ENCODE measurements around the gene PXT1.
"Not testable (repeated sequence)": the region's sequence is repeated elsewhere in the genome, so short reads cannot be mapped to it uniquely, and the experiment has no call there.

PXT1 gene, protein sequence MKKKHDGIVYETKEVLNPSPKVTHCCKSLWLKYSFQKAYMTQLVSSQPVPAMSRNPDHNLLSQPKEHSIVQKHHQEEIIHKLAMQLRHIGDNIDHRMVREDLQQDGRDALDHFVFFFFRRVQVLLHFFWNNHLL

DNA sequence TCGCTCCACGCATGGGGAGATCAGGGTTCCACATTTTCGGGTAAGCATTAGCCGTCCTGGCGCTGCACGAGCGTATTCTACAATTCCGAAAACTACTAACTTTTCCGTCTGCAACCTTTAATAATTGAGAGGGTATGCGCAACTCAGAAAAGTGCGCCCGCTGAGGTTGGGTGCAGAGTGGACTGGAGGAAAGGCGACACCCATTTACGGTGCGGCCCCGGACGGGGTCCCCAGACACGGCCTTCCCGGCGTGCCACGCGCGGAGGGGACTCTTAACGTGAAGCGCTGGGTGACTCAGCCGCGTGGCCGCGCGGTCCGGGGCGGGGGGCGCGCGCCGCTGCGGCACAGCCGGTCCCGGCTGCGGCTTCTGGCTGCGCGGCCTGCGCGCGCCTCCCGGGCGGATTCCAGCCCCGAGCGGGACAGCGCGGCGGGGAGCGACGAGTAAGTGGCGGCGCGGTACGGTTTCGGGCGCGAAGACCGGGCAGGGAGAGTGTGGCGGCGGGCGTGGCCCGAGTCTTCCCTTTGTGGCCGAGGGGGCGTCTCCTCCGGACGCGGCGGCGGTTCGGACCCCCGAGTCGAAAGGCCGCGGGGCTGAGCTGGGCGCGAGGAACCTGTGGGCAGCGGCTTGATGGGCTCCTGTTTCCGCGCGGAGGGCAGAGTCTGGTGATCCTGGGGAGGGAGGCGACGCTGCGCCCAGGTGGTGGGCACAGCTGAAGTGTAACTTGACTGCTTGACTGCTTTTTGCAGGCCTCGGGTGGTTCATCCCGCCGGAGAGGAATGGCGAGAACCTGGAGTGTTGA, at the start of gene PXT1, which contains the start of gene KCTD20:
Gene PXT1 (minus strand): TSS at position 184 of the 800 bp plus-strand sequence. CDS start 16,772 bp downstream, outside the sequence.
Gene KCTD20 (plus strand): TSS at position 330 of the 800 bp plus-strand sequence. CDS start 27,098 bp downstream, outside the sequence.
- DNase-seq (ENCODE audit: low read depth): peak; percentile 61

DNA sequence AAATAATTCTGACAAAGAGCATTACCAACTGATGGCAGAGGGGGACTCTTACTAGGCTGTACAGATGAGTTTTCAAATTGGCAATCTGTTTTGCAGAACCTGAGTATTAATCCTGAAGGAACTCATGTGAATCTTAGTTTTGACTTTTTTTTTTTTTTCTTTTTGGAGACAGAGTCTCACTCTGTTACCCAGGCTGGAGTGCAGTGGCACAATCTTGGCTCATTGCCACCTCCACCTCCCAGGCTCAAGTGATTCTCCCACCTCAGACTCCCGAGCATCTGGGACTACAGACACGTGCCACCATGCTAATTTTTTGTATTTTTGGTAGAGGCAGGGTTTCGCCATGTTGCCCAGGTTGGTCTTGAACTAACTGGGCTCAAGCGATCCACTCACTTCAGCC, 49.4 kb upstream of the PXT1 start:
- no peak for DNase-seq (ENCODE audit: low read depth)

DNA sequence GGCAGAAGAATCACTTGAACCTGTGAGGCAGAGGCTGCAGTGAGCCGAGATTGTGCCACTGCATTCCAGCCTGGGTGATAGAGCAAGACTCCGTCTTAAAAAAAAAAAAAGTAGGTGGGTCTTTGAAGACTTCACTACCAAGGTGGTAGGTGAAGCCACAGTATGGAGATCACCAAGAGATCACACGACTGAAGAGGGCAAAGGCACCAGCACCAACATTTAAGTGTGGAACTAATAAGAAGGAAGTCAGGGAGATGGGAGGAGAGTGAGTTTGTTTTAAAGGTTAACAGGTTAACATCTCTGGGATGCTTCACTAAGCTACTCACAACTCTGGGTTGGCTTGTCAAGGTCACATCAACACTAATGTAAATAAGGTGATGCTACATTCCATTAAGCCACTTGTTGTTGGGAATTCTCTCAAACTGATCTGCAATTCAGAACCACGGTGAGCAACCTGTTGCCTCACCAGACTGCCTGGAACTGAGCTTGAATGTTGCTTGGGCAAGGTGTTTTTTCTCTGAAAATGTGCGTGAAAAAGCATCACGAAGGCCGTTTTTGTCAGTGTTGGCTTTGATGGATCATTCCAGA, 48.8 kb upstream of the PXT1 start:
- DNase-seq (ENCODE audit: low read depth): no peak

DNA sequence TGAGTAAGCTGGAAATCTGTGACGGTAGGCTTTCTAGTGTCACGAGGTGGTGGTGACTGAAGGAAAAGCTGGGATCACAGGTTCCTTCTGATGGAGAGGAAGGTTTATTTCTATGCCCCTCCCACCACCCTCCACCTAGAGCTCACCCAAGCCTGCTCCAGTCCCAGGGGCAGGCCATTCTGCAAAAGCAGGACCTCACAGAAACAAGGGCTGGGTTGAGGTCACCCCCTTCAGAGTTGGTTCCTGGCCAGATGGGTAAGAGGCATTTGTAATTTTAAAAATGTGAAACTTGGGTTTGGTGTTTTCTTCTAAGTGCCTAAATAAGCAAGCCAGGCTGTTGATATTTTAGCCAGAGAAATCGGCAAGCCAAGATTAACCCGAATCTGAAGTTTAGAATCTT, 46.8 kb upstream of the PXT1 start:
- no peak for DNase-seq (ENCODE audit: low read depth)

DNA sequence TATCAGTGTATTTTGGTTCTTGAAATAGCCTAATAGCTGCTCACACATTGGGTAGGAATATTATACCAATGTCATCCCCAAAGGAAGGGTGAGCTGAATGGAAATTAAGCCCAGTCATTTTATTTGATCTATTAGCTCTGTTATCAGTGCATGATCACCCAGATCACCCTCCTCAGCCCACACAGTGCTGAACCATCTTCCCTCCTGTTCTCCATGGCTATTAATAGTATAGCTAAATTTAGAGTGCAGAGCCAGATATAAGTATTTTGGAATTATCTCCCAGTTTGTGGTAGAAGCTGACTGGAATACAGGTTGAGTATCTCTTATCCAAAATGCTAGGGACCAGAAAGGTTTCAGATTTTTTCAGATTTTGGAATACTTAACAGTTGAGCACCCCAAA, 45.6 kb upstream of the PXT1 start:
- DNase-seq (ENCODE audit: low read depth): no peak

DNA sequence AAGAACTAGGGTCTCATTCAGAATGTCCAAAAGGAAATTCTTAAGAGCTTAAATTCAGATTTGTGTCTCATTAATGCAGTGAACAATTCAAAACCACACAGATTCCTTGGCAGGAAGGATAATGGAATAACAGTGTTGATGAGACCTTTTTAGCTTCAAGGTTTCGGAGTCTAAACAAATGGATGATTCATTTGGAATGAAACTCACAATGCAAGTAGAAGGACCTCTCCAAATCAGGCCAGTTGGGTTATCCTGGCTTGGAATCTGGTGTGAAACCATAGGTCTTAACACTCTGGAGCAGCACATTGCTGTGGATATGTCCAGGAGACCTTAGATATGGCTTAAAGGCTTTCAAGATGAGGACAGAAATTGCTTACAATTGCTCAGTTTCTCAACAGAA, 45.0 kb upstream of the PXT1 start:
- no peak for DNase-seq (ENCODE audit: low read depth)

DNA sequence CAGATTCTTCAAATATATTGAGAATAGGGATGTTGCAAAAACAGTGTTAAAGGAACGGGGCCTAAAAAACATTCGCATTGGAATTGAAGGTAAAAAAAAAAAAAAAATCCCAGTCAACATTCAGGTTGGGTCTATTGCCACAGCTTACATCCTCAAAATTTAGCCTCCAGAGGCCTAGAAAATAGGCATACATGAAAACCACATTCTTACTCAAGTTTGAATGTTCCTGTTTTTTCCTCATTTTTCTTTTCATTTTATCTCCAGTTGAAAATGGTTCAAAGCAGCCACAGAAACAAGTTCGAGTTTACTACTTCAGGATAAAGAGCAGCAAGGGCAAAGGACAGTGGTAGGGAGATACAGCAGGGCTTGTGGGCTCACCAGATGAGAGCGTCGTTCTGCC, 42.1 kb upstream of the PXT1 start:
- no peak for DNase-seq (ENCODE audit: low read depth)

DNA sequence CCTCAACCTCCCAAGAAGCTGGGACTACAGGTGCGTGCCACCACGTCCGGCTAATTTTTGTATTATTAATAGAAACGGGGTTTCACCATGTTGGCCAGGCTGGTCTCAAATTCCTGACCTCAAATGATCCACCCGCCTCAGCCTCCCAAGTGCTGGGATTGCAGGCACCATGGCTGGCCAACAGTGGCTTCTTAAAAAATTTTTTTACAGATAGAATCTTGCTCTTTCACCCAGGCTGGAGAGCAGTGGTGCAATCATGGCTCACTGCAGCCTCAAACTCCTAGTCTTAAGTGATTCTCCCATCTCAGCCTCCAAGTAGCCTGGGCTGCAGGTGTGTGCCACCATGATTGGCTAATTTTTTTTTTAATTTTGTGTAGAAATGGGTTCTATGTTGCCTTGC, 40.7 kb upstream of the PXT1 start:
- DNase-seq (ENCODE audit: low read depth): not testable (repeated sequence)

DNA sequence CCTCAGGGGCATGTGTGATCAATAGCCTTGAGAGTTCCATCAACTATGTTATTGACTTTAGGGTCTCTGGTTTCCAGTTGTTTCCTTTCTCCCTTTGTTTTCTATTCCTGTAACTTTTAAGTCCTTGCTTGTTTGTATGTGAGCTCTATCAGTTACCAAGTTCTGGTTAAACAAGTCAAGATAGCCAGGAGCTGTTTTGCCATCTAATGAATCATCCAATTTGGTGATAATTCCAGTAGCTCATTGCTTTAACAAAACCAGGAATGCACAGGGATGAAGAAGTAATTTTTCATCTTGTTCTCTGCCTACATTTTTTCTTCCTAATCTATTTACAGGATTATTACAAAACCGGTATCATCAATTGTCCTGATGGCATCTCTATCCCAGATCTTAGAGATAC, 36.6 kb upstream of the PXT1 start:
- DNase-seq (ENCODE audit: low read depth): no peak

DNA sequence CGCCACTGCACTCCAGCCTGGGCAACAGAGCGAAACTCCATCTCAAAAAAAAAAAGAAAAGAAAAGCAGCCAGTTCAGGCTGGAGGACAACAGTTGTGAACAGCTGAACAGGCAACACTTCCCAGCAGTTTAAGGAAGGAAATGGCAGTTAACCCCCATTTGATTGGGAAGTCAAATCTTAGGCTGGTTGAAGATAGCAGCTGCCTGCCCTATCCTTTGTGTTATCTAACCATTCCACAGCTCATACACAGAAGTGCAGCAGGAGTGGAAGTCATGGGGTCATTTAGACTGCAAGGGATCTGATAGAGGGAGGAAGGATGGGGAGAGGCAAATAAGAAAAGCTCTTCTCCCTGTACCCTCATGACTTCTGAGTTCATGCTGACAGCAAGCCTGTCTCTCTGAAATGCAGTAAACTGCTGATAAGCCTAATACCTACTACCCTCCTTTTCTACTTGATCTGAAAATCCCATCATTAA, 35.4 kb upstream of the PXT1 start:
- no peak for DNase-seq (ENCODE audit: low read depth)

DNA sequence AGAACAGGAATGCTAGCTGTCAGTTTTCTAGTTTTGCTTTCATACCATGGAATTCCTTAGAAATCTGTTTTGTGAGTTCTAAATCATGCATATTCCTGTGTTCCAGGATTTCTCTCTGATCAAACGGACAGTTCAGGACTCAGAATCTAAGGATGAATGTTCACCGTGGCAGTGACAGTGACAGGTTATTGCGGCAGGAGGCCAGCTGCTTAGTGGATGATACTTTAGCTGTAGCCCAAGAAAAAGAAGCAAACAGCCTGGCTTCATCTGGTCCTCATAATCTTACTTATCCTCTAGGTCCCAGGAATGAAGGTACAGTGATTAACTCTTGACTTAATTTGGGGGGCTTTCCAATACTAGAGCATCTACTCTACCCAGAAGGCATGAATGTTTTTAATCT, 27.3 kb upstream of the PXT1 start:
- DNase-seq (ENCODE audit: low read depth): no peak

DNA sequence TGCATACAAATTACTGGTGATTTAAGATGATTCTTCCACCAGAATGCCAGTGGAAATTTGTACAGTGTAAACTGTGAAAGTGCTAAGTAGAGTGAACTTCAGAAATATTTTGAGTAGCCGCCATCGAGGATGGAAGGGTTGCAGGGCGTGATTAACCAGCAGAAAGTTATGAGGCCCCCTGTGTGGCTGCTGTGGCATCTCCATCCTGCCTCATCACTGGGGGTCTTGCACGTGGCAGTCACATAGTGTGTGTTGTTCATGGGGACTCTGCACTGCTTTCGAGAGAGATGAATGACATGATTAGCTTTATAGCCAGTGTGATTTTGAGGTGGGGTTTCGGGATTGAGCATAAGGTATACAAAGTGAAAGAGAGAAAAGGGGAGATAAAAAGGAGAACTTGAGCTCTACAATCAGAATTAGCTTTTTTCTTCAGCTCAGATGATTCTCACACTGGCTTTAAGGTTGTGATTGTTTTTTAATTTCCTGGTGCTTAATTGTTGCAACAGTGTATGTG, 26.6 kb upstream of the PXT1 start:
- DNase-seq (ENCODE audit: low read depth): no peak

DNA sequence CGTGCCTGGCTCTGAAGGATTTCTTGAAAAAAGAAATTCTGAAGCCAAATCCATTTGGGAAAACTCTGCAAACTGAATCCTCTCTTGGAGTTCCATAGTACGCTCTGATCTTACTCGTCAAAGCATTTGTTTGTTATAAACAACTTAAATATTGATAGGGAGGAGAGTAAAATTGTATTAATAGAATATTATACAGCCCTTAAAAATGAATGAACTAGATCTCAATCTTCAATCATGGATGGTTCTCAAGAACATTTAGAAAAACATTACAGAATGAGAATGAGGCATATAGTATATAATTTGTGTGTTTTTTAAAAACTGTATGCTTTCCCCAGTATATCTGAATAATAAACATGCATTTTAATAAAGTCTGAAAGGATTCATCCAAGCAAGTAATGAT, 25.0 kb upstream of the PXT1 start:
- no peak for DNase-seq (ENCODE audit: low read depth)

DNA sequence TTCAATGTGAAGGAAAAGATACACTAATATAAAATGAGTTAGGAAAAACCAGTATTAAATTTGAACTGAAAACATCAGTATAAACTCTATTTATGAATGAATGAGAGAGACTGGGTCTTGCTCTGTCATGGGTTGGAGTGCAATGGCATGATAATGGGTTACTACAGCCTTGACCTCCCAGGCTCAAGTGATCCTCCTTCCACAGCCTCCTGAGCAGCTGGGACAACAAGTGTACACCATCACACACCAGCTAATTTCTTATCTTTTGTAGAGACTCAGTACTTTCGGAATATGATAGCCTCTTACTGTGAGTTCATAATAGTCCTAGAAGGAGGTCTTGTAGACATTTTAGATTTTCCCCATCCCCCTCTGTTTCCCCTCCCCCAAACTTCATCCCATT, 21.6 kb upstream of the PXT1 start:
- DNase-seq (ENCODE audit: low read depth): no peak

DNA sequence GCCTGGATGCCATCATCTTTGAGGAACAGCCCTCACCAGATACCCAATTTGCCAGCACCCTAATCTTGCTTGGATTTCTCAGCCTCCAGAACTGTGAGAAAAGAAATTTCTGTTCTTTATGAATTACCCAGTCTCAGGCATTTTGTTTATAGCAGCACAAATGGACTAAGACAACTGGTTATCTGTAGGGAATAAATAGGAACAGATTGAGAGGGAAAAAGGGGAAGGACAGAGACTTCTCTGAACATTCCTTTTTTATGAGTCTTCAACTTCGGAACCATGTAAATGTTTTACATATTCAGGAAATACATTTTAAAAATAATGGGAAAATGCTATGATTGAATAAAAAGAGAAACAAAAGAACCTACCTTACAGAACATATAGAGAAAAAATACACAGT, 21.0 kb upstream of the PXT1 start:
- DNase-seq (ENCODE audit: low read depth): no peak

DNA sequence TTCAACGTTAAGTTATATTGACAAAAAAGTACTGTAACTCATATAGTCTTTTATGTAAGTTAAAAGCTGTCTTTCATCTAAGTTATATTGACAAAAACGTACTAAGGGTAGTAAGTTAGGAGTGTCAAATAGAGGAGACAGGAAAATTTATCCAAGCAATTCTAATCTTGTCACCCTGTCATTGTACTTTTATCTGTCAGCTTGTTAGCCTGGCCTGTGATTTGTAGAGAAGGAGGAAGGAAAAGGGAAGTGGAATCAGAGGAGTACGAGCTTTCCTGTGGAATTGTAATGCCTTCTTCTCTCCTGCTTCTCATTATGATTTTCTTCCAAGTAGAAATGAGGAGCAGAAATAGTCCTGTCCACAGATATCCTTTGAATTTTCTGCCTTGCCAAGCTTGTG, 19.0 kb upstream of the PXT1 start:
- DNase-seq (ENCODE audit: low read depth): no peak

DNA sequence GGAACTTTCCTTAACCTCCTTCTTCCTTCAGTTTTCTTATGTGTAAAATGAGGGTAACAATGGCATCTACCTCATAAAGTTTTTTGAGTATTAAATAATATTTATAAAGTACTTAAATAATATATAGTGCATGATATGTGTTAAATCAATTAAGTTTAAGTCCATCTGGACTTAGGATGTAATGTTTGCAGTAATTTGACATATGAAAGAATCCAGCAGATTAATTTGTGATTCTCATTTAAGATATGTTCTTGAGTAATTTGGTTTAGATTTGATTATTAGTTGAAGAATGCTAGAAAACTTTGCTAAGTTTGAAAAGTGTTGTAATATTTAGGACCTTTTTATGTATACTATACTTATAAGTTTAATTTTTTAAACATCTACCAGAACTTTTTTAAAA, 18.3 kb upstream of the PXT1 start:
- DNase-seq (ENCODE audit: low read depth): no peak

DNA sequence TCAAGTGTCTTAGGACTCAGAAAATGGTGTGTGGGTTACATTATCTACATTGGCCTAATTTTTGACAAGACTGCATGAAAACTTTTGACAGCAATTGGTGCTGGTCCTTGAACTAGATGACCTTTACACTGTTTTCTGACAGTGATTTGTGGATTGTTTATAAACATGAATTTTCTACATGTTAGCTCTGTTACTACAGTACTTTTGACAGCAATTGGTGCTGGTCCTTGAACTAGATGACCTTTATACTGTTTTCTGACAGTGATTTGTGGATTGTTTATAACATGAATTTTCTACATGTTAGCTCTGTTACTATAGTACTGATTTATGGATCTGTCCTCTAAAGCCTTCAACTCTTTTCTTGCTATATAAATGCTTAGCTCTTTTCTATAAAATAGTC, 16.8 kb upstream of the PXT1 start:
- no peak for DNase-seq (ENCODE audit: low read depth)

DNA sequence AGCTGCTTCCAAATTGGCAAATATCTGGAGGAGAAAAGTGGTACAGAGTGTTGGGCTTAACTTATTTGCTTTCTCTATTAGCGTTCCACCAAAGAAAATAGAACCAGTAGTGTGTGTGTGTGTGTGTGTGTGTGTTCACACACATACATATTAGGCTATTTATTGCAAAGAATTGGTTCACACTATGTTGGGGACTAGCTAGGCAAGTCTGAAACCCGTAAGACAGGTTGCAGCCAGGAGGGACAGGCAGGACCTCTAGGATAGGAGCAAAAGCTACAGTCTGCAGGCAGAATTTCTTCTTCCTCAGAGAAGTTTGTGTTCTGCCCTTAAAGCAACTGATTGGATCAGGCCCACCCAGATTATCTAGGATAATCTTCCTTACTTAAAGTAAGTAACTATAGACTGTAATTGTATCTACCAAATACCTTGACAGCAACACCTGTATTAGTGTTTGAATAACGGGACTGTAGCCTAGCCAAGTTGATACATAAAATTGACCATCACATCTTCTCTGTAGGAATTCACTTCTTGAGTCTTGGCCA, 12.9 kb upstream of the PXT1 start:
- no peak for DNase-seq (ENCODE audit: low read depth)

DNA sequence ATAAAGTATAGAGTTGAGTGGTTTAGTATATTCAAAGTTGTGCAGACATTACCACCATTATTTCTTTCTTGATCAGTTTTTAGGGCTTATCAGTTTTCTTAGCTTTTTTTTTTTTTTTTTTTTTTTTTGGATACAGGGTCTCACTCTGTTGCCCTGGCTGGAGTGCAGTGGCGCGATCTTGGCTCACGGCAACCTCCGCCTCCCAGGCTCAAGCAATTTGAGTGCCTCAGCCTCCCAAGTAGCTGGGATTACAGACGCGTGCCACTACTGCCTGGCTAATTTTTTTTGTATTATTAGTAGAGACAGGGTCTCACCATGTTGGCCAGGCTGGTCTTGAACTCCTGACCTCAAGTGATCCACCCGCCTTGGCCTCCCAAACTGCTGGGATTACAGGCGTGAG, 10.2 kb upstream of the PXT1 start:
- DNase-seq (ENCODE audit: low read depth): not testable (repeated sequence)

DNA sequence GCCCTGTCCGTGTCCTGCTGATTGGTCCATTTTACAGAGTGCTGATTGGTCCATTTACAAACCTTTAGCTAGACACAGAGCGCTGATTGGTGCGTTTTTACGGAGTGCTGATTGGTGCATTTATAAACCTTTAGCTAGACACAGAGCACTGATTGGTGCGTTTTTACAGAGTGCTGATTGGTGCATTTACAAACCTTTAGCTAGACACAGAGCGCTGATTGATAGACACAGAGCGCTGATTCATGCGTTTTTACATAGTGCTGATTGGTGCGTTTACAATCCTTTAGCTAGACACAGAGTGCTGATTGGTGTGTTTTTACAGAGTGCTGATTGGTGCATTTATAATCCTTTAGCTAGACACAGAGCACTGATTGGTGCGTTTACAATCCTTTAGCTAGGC, 6.5 kb upstream of the PXT1 start:
- not testable (repeated sequence) for DNase-seq (ENCODE audit: low read depth)

DNA sequence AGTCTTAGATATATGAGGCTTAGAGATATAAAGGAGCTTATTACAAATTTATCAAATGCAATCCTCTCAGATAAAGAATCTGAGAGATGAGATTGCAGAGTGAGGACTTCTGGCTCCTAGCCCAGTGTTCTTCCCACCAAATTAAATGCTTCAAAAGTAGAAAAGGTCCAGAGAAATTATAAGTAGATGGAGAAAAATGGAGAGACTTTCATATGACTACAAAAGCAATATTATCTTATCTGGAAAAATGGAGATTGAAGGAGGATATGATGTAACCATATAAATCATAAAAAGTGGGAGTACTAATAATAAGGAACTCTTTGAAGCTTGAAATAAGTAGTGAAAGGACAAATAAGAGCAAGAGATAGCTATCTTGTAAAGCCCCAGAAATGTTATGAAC, 3.0 kb upstream of the PXT1 start:
- no peak for DNase-seq (ENCODE audit: low read depth)

DNA sequence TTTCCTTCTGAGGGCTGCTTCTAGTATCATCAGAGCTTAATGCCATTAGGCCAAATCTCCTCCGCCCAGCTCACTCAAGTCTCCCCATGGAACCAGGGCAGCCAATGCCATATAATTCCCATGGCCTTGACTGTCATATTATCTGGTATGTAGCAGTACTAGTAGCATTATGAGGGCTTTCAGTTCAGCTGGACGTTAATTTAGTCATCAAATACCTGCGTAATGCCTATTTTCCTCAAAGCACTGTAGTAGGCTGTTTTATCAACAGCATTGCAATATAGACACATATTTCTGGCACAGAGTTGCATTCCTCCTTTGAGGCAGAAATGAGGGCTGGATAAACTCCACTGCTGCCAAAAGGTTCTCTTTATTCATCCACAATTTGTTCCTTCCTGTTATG, 1.8 kb upstream of the PXT1 start:
- DNase-seq (ENCODE audit: low read depth): no peak
